Activated CD4-positive, CD25-positive, alpha-beta regulatory T cell (primary cell): ENCODE results near the gene TNNT3.
"Not testable (repeated sequence)": the region's sequence is repeated elsewhere in the genome, so short reads cannot be mapped to it uniquely, and the experiment has no call there.

ENCODE experiments used
- DNase-seq, 4 experiments: peaks; one replicate each; lab custom pipeline; 2025; lab: John Stamatoyannopoulos, UW

The TNNT3 gene

GRCh38 chr11:1935156-1936071, 15.9 kb downstream of the TNNT3 start:
- DNase-seq, result no peak

- no peak for DNase-seq
These were observed 16.7 kb downstream of the TNNT3 start for GRCh38 chr11:1936072-1936780.

- DNase-seq, result no peak
These were observed 17.5 kb downstream of the TNNT3 start for GRCh38 chr11:1936781-1937615.

GRCh38 chr11:1937616-1938342, 18.3 kb downstream of the TNNT3 start:
- no peak for DNase-seq

GRCh38 chr11:1938343-1939005, 19.0 kb downstream of the TNNT3 start:
- no peak for DNase-seq

- DNase-seq, result no peak
These were observed 19.6 kb downstream of the TNNT3 start for GRCh38 chr11:1939006-1939625.

- DNase-seq, result not testable (repeated sequence)
These were observed 20.3 kb downstream of the TNNT3 start for GRCh38 chr11:1939788-1940187.

GRCh38 chr11:1942558-1943260, 23.2 kb downstream of the TNNT3 start:
- DNase-seq, result no peak

GRCh38 chr11:1943576-1943975, 24.1 kb downstream of the TNNT3 start:
- DNase-seq, result no peak

GRCh38 chr11:1943977-1944376, 24.5 kb downstream of the TNNT3 start:
- DNase-seq, result no peak

- DNase-seq, result no peak
These were observed 27.4 kb downstream of the TNNT3 start, which contains the start of gene MRPL23 for GRCh38 chr11:1946812-1947484. Gene MRPL23 (plus strand): TSS chr11:1947332. CDS start chr11:1947363, 31 bp downstream.

GRCh38 chr11:1947592-1948237, 28.2 kb downstream of the TNNT3 start:
- DNase-seq, result no peak

- no peak for DNase-seq
These were observed 28.9 kb downstream of the TNNT3 start for GRCh38 chr11:1948389-1948788.

GRCh38 chr11:1949302-1949701, 29.8 kb downstream of the TNNT3 start:
- no peak for DNase-seq

GRCh38 chr11:1949922-1950321, 30.4 kb downstream of the TNNT3 start:
- DNase-seq, result no peak

GRCh38 chr11:1952806-1953482, 33.4 kb downstream of the TNNT3 start:
- DNase-seq, result no peak

GRCh38 chr11:1953489-1954266, 34.2 kb downstream of the TNNT3 start:
- DNase-seq, result no peak
